Natural killer cell (primary cell): ENCODE measurements around the gene ZNF627. TPM values are rescaled to one million over a fixed set of nuclear protein-coding genes. Genes with fewer than 3 reads are reported as not detected.
A peak's percentile ranks its signal among the peaks of the same experiment; 100 is the strongest.

Experiments
- ATAC-seq, 3 donors: fragments of 150-1000 bp in 2 of 3; fragments of 200-7000 bp in 1 of 3; cut with Tn5 transposase; 1 replicate in 1 of 3; 2 replicates in 2 of 3; pipeline ENCODE4 v1.10.0; 2021; ENCODE audit warnings: mild to moderate bottlenecking in 2 of 3, moderate library complexity in 2 of 3
- DNase-seq, 2 donors: peaks; one replicate each; pipeline versions ENCODE4 v3.0.0 to v3.0.0-alpha.2; 2013 to 2021; ENCODE audit warnings: mixed read lengths in 1 of 2
- H3K27ac ChIP-seq: one replicate; pipeline ENCODE4 v1.5.1; 2013; ENCODE audit warnings: mild to moderate bottlenecking, low read length
- H3K27me3 ChIP-seq: one replicate; pipeline ENCODE4 v1.6.1; 2013; ENCODE audit warnings: low read length; ENCODE audit not compliant: control insufficient read depth, insufficient read depth
- H3K36me3 ChIP-seq: one replicate; pipeline ENCODE4 v1.6.1; 2013; ENCODE audit warnings: low read length; ENCODE audit not compliant: control insufficient read depth, insufficient read depth
- H3K4me1 ChIP-seq: one replicate; pipeline ENCODE4 v1.6.1; 2013; ENCODE audit warnings: low read length; ENCODE audit not compliant: control insufficient read depth, insufficient read depth
- H3K4me3 ChIP-seq: one replicate; pipeline ENCODE4 v1.5.1; 2013; ENCODE audit warnings: low read length
- H3K9me3 ChIP-seq: one replicate; pipeline ENCODE4 v1.6.1; 2013; ENCODE audit warnings: low read length; ENCODE audit not compliant: control insufficient read depth, insufficient read depth
- H3K27ac Mint-ChIP-seq, 2 donors: one replicate each; pipeline ENCODE4 v1.8.0; 2022; ENCODE audit warnings: mild to moderate bottlenecking in 2 of 2, mixed read lengths in 2 of 2, moderate library complexity in 1 of 2
- H3K27me3 Mint-ChIP-seq, 2 donors: one replicate each; pipeline ENCODE4 v1.8.0; 2022; ENCODE audit warnings: low read depth in 2 of 2, mixed read lengths in 2 of 2
- H3K36me3 Mint-ChIP-seq: one replicate; pipeline ENCODE4 v1.8.0; 2022; ENCODE audit warnings: mixed read lengths
- H3K4me1 Mint-ChIP-seq, 2 donors: one replicate each; pipeline ENCODE4 v1.8.0; 2022; ENCODE audit warnings: mixed read lengths in 2 of 2
- H3K4me3 Mint-ChIP-seq: one replicate; pipeline ENCODE4 v1.8.0; 2022; ENCODE audit warnings: mild to moderate bottlenecking, moderate library complexity, mixed read lengths
- H3K9me3 Mint-ChIP-seq, 2 donors: one replicate each; pipeline ENCODE4 v1.8.0; 2022; ENCODE audit warnings: mixed read lengths in 2 of 2
- WGBS: methylation state at CpG from one replicate; pipeline ENCODE4 v1.1.7; 2013; ENCODE audit warnings: missing lambda C conversion rate; ENCODE audit not compliant: insufficient coverage; 5-methylcytosine and 5-hydroxymethylcytosine counted together
- intact Hi-C: fragments of 100-400 bp; cut with micrococcal nuclease; formaldehyde crosslinking; loops from one replicate; pipeline ENCODE4 v1.14.2; 2022
- total RNA-seq, 4 donors: library from RNA; stranded (reverse); fragments of 120-200 nt in 1 of 4; gene quantifications; one replicate each; pipeline versions ENCODE4 v1.2.3 to v1.2.4, GENCODE V29; 2013 to 2022
- TF ChIP-seq, protein P1 (sequence below): fragments of 200-600 bp; IDR thresholded peaks from one replicate; pipeline ENCODE4 v1.8.0; 2022; ENCODE audit warnings: antibody characterized with exemption

Gene ZNF627
- 1 to 10 TPM; 4.7 to 7.5 (median 4.9) TPM for total RNA-seq
- total RNA-seq (2013), result 16.6 TPM

DNA sequence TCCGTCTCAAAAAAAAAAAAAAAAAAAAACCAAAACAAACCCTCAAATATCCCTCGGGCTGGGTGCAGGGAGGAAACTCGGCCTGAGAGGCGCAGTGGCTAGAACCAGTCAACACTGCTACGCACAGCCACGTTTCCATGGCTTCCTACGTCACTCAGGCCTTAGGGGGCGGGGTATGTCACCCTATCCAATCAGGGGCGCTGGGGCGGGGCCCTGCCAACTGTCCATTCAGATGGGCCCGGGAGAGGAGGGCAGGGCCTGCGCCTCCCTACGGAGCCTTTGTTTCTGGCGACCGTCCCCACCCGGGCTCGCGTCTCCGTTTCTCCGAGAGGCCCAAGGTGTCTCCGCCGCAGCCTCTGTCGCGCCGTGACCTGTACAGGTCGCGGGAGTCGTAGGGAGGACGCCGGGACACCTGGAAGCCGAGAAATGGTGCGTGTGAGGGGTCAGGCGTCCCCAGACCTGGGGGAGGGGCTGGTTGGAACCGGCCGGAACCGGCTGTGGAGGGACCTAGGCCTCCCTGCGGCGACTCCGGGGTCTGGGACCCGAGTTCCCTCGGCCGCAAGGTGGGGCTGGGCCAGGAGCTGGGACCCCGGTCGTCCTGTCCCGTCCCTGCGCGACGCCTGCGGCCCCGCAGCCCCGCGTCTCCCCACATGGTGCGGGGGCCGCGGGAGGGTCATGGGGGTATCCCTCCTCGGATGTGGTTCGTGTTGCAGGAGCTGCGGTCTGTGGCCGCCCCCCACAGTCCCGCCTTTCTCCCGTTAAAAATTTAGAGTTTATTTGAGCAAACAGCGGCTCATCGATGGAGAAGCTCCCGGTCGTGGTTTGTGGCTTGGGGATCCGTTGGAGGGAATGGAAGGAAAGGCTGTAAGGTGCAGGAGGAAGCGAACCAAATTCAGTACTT lies at the start of gene ZNF627:
Gene ZNF627, plus strand, starts transcription at position 282 of the 901 bp plus-strand sequence. Its CDS starts 145 bp downstream, at position 427.
- Histone ChIP-seq H3K36me3 (no peaks in the 10 kb centered on the region), H3K4me3 (peak within 1 kb of the TSS; percentile 78), H3K27me3 (no peaks in the 10 kb centered on the region), H3K27ac (peak within 1 kb of the TSS; percentile 81), H3K4me1 (peaks cover 16% of the 10 kb centered on the region), H3K9me3 (no peaks in the 10 kb centered on the region)
- H3K27me3 Mint-ChIP-seq, result no peaks in the 10 kb centered on the region
- H3K36me3 Mint-ChIP-seq, result no peaks in the 10 kb centered on the region
- DNase-seq, result peak; percentile 98
- H3K9me3 Mint-ChIP-seq, result no peaks in the 10 kb centered on the region
- peak within 1 kb of the TSS; percentile 90 for H3K4me3 Mint-ChIP-seq
- peaks cover 24 to 29% of the 10 kb centered on the region in 2 donors for H3K4me1 Mint-ChIP-seq
- under 1% methylated on average over 67 of the region's 67 CpGs for WGBS
- peak; percentile 99 to 100 (median 99) for ATAC-seq
- TF ChIP-seq, protein P1, sequence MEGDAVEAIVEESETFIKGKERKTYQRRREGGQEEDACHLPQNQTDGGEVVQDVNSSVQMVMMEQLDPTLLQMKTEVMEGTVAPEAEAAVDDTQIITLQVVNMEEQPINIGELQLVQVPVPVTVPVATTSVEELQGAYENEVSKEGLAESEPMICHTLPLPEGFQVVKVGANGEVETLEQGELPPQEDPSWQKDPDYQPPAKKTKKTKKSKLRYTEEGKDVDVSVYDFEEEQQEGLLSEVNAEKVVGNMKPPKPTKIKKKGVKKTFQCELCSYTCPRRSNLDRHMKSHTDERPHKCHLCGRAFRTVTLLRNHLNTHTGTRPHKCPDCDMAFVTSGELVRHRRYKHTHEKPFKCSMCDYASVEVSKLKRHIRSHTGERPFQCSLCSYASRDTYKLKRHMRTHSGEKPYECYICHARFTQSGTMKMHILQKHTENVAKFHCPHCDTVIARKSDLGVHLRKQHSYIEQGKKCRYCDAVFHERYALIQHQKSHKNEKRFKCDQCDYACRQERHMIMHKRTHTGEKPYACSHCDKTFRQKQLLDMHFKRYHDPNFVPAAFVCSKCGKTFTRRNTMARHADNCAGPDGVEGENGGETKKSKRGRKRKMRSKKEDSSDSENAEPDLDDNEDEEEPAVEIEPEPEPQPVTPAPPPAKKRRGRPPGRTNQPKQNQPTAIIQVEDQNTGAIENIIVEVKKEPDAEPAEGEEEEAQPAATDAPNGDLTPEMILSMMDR, result peak; percentile 19
- intact Hi-C loops, result loop anchor here (2.0 kb wide), 1 partner anchor 1083 kb away; the partner anchor contains the start of gene DHPS
- H3K27ac Mint-ChIP-seq, result peak within 1 kb of the TSS; percentile 71 to 94

DNA sequence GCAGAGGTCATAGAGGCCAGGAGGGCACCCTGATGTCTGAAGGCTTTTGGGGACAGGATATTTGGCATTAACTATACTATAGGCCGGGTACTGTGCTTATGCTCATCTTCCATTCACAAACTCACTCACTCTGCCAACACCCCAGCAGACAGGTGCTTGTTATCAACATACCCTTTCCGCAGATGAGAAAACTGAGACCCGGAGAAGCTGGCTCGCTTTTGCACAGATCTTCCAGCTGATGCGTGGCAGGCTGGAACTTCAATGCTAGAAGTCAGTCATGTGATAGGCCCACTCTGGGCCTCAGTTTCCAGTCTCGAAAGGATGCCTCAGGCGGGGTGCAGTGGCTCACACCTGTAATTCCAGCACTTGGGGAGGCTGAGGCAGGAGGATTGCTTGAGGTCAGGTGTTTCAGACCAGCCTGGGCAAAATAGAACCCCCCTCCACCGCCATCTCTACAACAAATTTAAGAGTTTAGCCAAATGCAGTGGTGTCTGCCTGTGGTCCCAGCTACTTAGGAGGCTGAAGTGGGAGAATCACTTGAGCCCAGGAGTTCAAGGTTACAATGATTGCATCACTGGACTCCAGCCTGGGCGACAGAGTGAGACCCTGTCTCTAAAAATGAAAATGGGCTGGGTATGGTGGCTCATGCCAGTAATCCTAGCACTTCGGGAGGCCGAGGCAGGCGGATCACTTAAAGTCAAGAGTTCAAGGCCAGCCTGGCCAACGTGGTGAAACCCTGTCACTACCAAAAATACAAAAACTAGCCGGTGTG lies 49.2 kb upstream of the ZNF627 start:
- no peaks in the 10 kb centered on the region for H3K9me3 ChIP-seq
- Mint-ChIP-seq H3K4me1 (no peaks in the 10 kb centered on the region), H3K36me3 (no peaks in the 10 kb centered on the region), H3K4me3 (no peak overlapping the region), H3K27me3 (peaks cover 0 to 4% of the 10 kb centered on the region in 2 donors), H3K9me3 (no peaks in the 10 kb centered on the region), H3K27ac (no peak overlapping the region)
- H3K36me3 ChIP-seq, result peaks cover 7% of the 10 kb centered on the region
- TF ChIP-seq, protein P1, result no peak
- no peaks in the 10 kb centered on the region for H3K27me3 ChIP-seq
- intact Hi-C loops, result no loop called here
- no peak for ATAC-seq
- no peak overlapping the region for H3K4me3 ChIP-seq
- no peak overlapping the region for H3K27ac ChIP-seq
- peaks cover 2% of the 10 kb centered on the region for H3K4me1 ChIP-seq
- no peak for DNase-seq
- 92% methylated on average over 14 of the region's 14 CpGs for WGBS

DNA sequence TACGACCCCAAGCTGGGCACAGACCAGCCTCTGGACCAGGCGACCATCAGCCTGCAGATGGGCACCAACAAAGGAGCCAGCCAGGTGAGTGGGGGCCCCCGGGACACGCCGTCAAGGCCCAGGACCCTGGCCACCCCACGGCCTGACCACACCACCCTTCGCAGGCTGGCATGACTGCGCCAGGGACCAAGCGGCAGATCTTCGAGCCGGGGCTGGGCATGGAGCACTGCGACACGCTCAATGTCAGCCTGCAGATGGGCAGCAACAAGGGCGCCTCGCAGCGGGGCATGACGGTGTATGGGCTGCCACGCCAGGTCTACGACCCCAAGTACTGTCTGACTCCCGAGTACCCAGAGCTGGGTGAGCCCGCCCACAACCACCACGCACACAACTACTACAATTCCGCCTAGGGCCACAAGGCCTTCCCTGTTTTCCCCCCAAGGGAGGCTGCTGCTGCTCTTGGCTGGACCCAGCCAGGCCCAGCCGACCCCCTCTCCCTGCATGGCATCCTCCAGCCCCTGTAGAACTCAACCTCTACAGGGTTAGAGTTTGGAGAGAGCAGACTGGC lies 47.8 kb upstream of the ZNF627 start:
- DNase-seq (no peak), ATAC-seq (no peak)
- TF ChIP-seq, protein P1, result no peak
- no peak overlapping the region for H3K27ac ChIP-seq
- peaks cover 14% of the 10 kb centered on the region for H3K4me1 ChIP-seq
- no peaks in the 10 kb centered on the region for H3K4me1 Mint-ChIP-seq
- H3K9me3 Mint-ChIP-seq, result no peaks in the 10 kb centered on the region
- intact Hi-C loops, result no loop called here
- H3K4me3 ChIP-seq, result no peak overlapping the region
- no peak overlapping the region for H3K27ac Mint-ChIP-seq
- H3K36me3 Mint-ChIP-seq, result no peaks in the 10 kb centered on the region
- no peak overlapping the region for H3K4me3 Mint-ChIP-seq
- H3K27me3 ChIP-seq, result no peaks in the 10 kb centered on the region
- H3K27me3 Mint-ChIP-seq, result no peaks in the 10 kb centered on the region
- no peaks in the 10 kb centered on the region for H3K9me3 ChIP-seq
- peaks cover 20% of the 10 kb centered on the region for H3K36me3 ChIP-seq
- WGBS, result 91% methylated on average over 23 of the region's 24 CpGs
